NCI-H1105 treated with DMSO at 0.1 percent for 48 hours (cell line): ENCODE results near the gene PDF.
A peak's percentile ranks its signal among the peaks of the same experiment; 100 is the strongest.
"Not testable (repeated sequence)": the region's sequence is repeated elsewhere in the genome, so short reads cannot be mapped to it uniquely, and the experiment has no call there.

ENCODE experiments used
- DNase-seq: peaks from one replicate; lab custom pipeline; 2025; lab: John Stamatoyannopoulos, UW

Gene PDF

GRCh38 chr16:69330286-69331109 lies at the start of gene PDF:
TSS of gene PDF (minus strand) at chr16:69330588. CDS start at chr16:69330570, 18 bp downstream.
- DNase-seq, result peak; percentile 76

GRCh38 chr16:69378760-69379159 lies 48.4 kb upstream of the PDF start:
- DNase-seq, result no peak

- no peak for DNase-seq
Observed at GRCh38 chr16:69378036-69378435, 47.6 kb upstream of the PDF start.

GRCh38 chr16:69376393-69377059 lies 46.1 kb upstream of the PDF start:
- no peak for DNase-seq

GRCh38 chr16:69373019-69373418 lies 42.6 kb upstream of the PDF start:
- DNase-seq, result no peak

- DNase-seq, result no peak
Observed at GRCh38 chr16:69371564-69371963, 41.2 kb upstream of the PDF start.

- DNase-seq, result no peak
Observed at GRCh38 chr16:69368866-69369265, 38.5 kb upstream of the PDF start.

- DNase-seq, result no peak
Observed at GRCh38 chr16:69367980-69368379, 37.6 kb upstream of the PDF start.

GRCh38 chr16:69366431-69366830 lies 36.0 kb upstream of the PDF start:
- DNase-seq, result no peak

- DNase-seq, result no peak
Observed at GRCh38 chr16:69365901-69366300, 35.5 kb upstream of the PDF start.

GRCh38 chr16:69364088-69364487 lies 33.7 kb upstream of the PDF start:
- DNase-seq, result no peak

GRCh38 chr16:69363281-69363717 lies 32.9 kb upstream of the PDF start:
- DNase-seq, result no peak

GRCh38 chr16:69360070-69360469 lies 29.7 kb upstream of the PDF start:
- not testable (repeated sequence) for DNase-seq

- no peak for DNase-seq
Observed at GRCh38 chr16:69351309-69352027, 21.1 kb upstream of the PDF start, which contains the start of gene TMED6. TSS of gene TMED6 (minus strand) at chr16:69351786. CDS start at chr16:69351753, 33 bp downstream.

- no peak for DNase-seq
Observed at GRCh38 chr16:69350536-69351133, 20.2 kb upstream of the PDF start.

- no peak for DNase-seq
Observed at GRCh38 chr16:69349536-69349935, 19.1 kb upstream of the PDF start.

GRCh38 chr16:69348222-69348621 lies 17.8 kb upstream of the PDF start:
- no peak for DNase-seq

GRCh38 chr16:69346683-69347082 lies 16.3 kb upstream of the PDF start:
- DNase-seq, result no peak

GRCh38 chr16:69345923-69346322 lies 15.5 kb upstream of the PDF start:
- DNase-seq, result no peak

GRCh38 chr16:69344171-69344570 lies 13.8 kb upstream of the PDF start:
- no peak for DNase-seq

GRCh38 chr16:69340095-69340644 lies 9.8 kb upstream of the PDF start:
- DNase-seq, result no peak
